ENCODE measurements around the gene LIN37.
"Not testable (repeated sequence)": the region's sequence is repeated elsewhere in the genome, so short reads cannot be mapped to it uniquely, and the experiment has no call there.

The LIN37 gene

DNA sequence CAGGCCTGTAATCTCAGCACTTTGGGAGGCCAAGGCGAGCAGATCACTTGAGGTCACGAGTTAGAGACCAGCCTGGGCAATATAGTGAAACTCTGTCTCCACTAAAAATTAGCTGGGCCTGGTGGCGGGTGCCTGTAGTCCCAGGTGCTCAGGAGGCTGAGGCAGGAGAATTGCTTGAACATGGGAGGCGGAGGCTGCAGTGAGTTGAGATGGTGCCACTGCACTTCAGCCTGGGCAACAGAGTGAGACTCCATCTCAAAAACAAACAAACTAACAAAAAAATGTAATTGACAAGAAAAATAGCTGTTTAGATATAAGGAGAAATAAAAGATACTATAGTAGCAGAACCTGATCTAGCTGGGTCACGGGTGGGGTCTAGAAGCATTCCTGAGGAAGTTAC, 24.0 kb downstream of the LIN37 start:
- DNase-seq (ENCODE audit: low read depth in 1 of 2, low spot score in 1 of 2), result not testable (repeated sequence)

DNA sequence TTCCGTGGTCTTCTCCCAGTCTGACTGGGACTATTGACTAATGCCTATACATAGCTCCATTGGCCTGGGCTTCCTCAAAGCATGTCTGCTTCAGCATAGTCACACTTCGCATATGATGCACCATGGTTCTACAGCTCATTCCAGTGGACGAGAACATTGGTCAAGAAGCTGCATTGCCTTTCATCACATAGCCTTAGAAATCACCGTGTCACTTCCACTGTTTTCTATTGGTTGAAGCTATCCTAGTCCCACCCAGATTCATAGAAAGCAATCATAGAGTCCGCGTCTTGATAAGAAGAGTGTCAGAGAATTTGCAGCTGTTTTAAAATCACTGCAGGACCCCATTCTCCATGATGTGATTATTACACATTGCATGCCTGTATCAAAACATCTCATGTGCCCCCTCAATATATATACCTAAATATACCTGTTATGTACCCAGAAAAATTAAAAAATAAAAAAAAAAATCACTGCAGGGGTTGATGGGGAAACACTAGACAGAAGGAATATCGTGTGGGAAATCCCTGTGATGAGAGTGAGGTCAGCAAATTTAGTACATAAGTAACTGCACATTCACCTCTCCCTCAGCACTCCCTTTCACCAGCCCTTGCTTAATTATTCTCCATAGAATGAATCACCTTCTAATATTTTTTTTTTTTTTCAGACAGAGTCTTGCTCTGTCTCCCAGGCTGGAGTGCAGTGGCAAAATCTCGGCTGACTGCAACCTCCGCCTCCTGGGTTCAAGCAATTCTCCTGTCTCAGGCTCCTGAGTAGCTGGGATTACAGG, 24.8 kb downstream of the LIN37 start:
- no peak for DNase-seq (ENCODE audit: low read depth in 1 of 2, low spot score in 1 of 2)

DNA sequence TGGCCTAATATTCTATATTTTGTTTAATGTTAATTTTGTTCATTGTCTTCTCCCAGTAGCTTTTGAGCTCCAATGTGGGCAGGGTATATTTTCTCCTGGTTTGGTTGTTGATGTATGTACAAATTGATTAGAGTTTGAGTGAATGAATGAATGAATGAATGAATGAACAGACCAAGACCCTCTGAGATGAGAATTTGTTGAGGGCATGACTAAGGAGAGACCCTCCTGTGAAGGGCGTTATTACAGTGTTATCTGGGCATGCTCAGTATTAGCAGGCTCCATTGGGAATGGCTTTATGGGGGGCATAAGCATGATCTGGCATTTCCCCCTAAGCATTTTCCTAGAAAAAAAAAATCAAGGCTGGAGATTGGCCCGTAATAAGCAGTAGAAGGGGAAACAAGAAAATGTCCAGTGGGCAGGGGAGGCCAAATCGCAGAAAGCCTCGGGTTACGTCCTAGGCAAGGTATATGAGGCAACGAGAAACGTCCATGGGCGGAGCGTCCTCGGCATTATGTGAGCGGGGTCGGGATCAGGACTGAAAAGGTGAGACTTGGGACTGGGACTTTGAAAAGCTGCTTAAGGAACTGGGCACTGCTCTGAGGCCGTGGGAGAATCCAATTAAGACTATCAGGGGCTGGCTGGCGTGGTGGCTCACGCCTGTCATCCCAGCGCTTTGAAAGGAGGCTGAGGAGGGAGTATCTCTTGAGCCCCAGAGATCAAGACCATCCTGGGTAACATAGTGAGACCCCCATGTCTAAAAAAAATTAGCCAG, 26.1 kb downstream of the LIN37 start:
- DNase-seq (ENCODE audit: low read depth in 1 of 2, low spot score in 1 of 2), result no peak

DNA sequence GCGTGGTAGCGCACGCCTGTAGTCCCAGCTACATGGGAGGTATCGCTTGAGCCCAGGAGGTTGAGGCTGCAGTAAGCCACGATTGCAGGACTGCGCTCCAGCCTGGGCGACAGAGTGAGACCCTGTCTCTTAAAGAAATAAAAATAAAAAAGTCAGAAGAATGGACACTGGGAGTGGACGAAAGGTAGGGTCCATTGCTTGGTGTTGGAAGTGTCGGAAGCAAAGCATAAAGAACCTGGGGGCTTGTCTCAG, 26.6 kb downstream of the LIN37 start:
- DNase-seq (ENCODE audit: low read depth in 1 of 2, low spot score in 1 of 2), result no peak

DNA sequence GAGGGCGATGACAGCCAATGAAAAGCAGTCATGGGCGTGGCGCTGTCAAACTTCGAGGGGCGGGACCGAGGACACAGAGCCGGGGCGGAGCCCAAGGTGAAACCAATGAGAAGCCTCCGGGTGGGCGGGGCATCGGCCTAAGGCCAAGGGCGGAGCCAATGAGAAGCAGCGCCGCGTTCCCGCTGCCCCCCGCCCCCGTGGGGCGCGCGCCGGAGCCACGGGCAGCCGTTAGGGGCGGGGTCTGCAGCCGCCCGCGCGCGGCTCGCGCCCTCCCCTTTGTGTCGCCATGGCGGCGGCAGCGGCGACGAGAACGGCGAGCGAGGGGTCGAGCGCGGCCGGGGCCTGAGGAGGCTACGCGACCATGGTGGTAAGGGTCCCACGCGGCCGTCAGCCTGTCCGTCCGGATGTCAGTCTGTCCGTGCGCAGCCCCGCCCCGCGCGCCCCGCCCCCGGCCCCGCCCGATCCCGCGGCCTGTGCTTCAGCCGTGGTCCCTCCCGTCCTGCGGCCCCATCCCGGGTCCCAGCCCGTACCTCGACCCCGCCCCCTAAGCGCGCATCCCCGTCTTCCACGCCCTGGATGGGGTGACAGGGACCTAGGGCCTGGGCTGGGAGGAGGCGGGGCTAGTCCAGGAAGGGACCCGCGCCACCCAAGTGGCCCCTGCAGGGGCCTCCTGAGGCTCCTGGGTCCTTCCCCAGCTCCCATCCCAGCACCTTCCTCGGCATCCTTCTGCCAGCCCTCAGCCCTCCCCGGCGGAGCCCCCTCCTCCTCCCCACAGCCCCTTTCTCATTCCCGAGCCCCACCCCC, 27.1 kb downstream of the LIN37 start, which contains the start of gene ARHGAP33:
ARHGAP33 (plus strand) TSS at position 267 of the 804 bp plus-strand sequence; CDS start at position 362, 95 bp downstream.
- peak; percentile 95 to 96 for DNase-seq (ENCODE audit: low read depth in 1 of 2, low spot score in 1 of 2)

DNA sequence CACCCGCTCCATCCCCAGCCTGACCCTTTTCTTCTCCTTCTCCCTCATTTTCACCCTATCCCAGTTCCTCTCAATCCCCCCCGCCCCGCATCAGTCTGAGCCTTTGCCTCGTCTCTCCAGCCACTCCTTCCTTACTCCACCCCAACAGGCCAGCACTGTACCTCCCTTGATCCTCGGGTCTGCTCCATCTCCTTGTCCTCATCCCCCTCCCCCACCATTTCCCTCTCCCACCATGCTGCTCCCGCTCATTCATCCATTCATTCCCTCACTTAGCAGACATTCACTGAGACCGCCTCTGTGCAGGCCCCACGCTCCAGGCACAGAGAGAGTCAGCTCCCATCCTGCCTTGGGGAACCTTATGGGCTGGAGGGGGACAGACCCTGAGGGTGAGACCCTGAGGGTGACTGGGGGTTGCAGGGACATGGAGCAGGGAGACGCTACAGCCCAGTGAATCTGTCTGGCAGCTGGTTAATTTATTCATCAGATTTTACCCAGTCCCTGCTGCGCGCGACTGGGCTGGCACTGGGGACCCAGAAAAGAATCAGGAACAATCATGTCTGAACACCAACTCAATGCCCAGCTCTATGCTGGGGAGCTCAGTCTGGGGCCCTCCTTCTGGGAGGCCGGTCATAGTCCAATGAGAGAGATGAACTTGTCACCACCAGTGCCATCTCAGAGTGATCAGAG, 27.9 kb downstream of the LIN37 start:
- DNase-seq (ENCODE audit: low read depth in 1 of 2, low spot score in 1 of 2), result no peak

DNA sequence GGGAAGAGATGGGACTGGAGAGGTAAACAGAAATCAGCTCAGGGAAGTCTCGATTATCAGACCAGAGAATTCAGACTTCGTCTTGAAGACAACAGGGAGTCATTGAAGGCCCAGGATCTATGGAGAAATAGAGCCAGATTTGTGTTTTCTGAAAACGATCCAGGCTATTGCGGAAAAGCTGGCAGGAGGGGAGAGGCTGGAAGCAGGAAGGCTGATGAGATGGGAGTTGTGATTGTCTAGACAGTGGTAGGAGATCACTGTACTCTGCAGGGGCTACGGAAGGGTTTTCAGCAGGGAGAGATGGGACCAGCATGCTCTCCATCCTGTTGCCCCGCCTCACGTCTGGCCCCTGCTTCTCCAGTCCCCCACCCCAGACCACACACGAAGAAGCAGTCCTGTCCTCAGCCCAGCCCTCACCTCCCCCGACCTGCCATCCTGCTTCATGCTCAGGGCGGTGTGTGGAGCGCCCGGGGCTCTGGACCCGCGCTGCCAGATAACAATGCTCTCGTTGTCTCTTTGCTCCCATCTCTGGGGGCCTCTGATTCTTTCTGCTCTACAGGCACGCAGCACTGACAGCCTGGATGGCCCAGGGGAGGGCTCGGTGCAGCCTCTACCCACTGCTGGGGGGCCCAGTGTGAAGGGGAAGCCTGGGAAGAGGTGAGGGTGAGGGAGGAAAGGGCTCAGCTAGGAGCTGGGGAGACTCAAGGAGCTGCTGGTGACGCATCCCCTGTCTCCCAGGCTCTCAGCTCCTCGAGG, 28.9 kb downstream of the LIN37 start:
- no peak for DNase-seq (ENCODE audit: low read depth in 1 of 2, low spot score in 1 of 2)

DNA sequence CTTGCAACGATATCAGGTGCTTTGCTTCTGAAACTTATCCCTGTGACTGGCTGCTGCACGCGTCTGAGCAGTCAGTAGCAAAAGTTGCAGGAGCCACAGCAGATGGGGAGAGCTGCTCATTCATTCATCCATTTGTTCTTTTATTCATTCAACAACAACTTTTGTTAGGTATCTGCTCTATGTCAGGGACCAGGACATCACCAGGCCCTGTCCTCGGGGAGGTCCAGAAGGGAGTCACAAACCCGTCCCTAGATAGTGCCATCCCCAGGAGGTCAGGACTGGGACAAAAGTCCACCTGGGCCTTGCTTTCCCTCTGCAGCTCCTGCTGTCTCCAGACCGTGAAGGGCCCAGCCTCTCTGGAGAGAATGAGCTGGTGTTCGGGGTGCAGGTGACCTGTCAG, 29.6 kb downstream of the LIN37 start:
- DNase-seq (ENCODE audit: low read depth in 1 of 2, low spot score in 1 of 2), result no peak

DNA sequence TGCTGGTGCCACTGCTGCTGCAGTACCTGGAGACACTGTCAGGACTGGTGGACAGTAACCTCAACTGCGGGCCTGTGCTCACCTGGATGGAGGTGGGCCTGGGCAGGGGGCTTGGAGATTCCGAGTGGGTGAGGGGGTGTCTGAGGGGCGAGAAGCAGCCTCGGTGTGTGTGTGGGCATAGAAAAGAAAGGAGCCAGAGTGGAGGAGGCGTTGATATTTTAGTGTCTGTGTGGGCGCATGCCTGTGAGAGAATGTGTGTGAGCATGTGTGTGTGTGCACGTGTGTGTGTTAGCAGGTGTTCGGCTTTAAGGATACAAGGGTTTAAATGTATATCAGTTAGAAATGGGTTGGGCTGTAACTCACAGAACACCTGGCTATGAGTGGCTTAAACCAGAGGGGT, 30.7 kb downstream of the LIN37 start:
- no peak for DNase-seq (ENCODE audit: low read depth in 1 of 2, low spot score in 1 of 2)

DNA sequence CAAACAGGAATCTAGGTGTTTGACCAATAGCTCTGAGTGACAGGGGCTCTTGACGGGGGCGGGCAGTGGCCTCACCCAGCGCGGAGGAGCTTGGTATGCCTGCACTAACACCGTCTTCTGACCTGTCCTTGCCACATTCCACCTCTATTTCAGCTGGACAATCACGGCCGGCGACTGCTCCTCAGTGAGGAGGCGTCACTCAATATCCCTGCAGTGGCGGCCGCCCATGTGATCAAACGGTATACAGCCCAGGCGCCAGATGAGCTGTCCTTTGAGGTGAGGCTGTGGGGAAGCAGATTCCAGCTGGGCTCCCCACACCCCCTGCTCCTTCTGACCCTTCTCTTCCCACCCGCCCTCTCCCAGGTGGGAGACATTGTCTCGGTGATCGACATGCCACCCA, 31.7 kb downstream of the LIN37 start:
- DNase-seq (ENCODE audit: low read depth in 1 of 2, low spot score in 1 of 2), result no peak

DNA sequence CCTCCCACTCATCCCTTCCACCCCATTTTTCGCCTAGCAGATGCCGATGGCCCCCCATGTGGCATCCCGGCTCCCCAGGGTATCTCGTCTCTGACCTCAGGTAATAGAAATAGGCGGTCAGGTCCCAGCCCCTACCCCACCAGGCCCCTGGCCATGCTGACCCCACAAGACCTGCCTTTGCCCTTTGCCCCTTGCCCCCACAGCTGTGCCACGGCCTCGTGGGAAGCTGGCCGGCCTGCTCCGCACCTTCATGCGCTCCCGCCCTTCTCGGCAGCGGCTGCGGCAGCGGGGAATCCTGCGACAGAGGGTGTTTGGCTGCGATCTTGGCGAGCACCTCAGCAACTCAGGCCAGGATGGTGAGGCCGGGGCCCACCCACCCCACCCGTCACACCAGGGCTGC, 32.3 kb downstream of the LIN37 start:
- no peak for DNase-seq (ENCODE audit: low read depth in 1 of 2, low spot score in 1 of 2)

DNA sequence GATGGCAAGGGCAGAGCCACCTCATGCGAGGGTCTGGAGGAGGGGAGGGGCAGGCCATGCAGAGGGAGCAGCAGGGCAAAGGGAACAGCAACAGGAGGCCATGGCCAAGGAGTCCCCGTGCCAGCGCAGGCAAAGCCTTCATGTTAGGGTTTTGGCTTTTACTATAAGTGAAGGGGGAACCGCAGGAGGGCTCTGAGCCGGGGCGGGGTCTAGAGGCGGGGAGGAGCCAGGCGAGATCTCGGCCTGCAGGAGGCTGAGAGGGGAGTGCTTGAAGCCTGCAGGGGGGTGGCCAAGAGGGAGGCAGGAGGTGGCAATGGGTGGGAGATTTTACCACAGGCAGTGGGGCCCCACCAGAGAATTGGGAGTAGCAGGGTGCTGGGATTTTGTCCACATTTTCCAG, 33.3 kb downstream of the LIN37 start:
- no peak for DNase-seq (ENCODE audit: low read depth in 1 of 2, low spot score in 1 of 2)

DNA sequence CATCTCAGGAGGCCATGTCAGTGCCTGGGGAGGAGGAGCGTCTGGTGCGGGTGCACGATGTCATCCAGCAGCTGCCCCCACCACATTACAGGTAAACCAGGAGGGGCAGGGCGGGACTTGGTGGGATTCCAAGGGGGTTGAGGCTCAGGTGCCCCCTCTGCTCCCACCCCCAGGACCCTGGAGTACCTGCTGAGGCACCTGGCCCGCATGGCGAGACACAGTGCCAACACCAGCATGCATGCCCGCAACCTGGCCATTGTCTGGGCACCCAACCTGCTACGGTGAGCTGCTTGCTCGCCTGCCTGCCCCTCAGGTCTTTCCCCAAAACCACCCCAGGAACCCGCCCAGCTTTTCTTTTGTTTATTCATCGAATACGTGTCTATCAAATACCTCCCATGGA, 34.2 kb downstream of the LIN37 start:
- DNase-seq (ENCODE audit: low read depth in 1 of 2, low spot score in 1 of 2), result no peak

DNA sequence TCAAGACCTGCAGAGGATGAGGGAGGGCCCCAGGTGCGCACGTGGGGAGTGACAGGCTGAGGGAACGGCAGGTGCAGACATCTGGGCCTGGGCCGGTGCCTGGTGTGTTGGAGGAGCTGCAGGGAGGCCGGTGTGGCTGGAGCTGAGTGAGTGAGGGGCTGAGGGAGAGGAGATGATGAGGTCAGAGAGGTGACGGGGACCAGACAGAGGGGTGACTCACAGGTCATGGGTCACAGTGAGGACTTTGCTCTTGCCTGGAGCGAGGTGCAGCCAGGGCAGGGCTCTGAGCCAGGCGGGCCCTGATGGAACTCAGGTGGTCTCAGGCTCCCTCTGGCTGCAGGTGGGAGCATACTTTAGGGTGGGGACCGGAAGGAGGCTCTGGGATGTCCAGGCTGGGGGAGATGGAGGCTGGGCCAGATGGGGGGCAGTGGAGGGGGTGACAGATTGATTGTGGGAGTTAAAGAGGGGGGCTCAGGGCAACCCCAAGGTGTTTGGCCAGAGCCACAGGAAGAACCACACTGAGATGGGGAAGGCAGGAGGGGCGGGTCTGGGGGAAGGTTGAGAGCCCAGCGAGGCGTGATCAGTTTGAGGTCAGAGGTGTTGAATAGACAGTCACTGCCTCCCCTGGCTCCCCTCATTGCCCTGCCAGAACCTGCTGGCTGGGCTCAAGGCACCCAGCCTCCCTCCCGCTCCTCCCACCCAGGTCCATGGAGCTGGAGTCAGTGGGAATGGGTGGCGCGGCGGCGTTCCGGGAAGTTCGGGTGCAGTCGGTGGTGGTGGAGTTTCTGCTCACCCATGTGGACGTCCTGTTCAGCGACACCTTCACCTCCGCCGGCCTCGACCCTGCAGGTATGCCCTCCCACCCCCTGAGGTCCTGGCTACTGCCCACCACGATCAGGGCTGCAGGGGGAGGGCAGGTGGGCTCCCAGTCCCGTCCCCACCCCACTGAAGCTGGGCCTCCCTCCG, 35.4 kb downstream of the LIN37 start:
- DNase-seq (ENCODE audit: low read depth in 1 of 2, low spot score in 1 of 2), result no peak

DNA sequence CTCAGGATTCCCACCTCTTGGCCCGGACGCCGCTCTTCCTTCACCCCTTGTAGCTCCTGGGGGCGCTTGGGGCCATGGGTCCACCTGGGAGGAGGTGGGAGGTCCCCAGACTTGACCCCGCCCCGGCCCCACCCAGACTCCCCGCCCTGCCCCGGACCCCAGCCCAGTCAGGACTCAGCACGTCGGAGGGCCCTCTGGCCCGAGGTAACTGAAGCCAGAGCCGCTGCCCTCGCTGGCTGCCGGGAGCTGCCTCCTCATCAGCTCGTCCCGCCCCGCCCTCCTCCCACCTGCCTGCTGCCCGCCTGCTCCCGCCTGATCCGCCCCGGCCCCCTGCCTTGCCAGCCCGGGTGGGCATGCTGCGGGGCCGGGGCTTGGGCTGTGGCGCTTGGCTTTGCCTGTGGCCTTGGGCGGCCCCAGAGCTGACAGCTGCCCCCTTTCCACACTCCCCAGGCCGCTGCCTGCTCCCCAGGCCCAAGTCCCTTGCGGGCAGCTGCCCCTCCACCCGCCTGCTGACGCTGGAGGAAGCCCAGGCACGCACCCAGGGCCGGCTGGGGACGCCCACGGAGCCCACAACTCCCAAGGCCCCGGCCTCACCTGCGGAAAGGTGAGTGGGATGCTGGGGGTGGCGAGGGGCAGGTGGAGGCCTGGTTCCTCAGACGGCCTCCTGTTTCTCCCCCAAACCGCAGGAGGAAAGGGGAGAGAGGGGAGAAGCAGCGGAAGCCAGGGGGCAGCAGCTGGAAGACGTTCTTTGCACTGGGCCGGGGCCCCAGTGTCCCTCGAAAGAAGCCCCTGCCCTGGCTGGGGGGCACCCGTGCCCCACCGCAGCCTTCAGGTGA, 36.3 kb downstream of the LIN37 start:
- no peak for DNase-seq (ENCODE audit: low read depth in 1 of 2, low spot score in 1 of 2)

DNA sequence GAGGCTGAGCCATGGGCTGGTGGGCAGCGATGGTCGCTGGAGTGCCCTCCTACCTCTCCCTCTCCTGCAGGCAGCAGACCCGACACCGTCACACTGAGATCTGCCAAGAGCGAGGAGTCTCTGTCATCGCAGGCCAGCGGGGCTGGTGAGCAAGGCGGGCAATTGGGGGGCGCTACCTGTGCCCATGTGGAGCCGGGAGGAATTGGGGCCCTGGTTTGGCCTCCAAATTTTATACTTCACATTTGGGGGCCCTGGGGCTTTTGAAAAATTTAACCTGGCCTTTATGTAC, 36.9 kb downstream of the LIN37 start:
- DNase-seq (ENCODE audit: low read depth in 1 of 2, low spot score in 1 of 2), result no peak

DNA sequence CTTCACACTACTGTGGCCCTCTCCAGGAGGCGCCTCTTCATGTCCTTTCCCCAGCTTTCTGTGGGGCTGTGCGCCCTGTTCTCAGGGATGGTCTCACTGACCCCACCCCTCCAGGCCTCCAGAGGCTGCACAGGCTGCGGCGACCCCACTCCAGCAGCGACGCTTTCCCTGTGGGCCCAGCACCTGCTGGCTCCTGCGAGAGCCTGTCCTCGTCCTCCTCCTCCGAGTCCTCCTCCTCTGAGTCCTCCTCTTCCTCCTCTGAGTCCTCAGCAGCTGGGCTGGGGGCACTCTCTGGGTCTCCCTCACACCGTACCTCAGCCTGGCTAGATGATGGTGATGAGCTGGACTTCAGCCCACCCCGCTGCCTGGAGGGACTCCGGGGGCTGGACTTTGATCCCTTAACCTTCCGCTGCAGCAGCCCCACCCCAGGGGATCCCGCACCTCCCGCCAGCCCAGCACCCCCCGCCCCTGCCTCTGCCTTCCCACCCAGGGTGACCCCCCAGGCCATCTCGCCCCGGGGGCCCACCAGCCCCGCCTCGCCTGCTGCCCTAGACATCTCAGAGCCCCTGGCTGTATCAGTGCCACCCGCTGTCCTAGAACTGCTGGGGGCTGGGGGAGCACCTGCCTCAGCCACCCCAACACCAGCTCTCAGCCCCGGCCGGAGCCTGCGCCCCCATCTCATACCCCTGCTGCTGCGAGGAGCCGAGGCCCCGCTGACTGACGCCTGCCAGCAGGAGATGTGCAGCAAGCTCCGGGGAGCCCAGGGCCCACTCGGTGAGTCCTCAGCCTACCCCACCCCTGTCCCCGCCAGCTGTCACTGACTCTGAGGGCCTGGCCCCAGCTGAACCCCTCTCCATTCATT, 38.2 kb downstream of the LIN37 start:
- no peak for DNase-seq (ENCODE audit: low read depth in 1 of 2, low spot score in 1 of 2)

DNA sequence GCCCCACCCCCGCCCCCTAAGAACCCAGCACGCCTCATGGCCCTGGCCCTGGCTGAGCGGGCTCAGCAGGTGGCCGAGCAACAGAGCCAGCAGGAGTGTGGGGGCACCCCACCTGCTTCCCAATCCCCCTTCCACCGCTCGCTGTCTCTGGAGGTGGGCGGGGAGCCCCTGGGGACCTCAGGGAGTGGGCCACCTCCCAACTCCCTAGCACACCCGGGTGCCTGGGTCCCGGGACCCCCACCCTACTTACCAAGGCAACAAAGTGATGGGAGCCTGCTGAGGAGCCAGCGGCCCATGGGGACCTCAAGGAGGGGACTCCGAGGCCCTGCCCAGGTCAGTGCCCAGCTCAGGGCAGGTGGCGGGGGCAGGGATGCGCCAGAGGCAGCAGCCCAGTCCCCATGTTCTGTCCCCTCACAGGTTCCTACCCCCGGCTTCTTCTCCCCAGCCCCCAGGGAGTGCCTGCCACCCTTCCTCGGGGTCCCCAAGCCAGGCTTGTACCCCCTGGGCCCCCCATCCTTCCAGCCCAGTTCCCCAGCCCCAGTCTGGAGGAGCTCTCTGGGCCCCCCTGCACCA, 38.9 kb downstream of the LIN37 start:
- no peak for DNase-seq (ENCODE audit: low read depth in 1 of 2, low spot score in 1 of 2)

All from activated T-helper 1 cell treated with anti-CD3 and anti-CD28 coated beads, Interleukin-2, amount 50 U/mL, for 16 hours (primary cell).